Ammon's horn (tissue), 1 donor: Measurements from ENCODE around the gene CD4.

Source experiments
- DNase-seq: peaks from one replicate; pipeline ENCODE4 v3.0.0-alpha.2; 2016; ENCODE audit warnings: low spot score

CD4 gene

DNA sequence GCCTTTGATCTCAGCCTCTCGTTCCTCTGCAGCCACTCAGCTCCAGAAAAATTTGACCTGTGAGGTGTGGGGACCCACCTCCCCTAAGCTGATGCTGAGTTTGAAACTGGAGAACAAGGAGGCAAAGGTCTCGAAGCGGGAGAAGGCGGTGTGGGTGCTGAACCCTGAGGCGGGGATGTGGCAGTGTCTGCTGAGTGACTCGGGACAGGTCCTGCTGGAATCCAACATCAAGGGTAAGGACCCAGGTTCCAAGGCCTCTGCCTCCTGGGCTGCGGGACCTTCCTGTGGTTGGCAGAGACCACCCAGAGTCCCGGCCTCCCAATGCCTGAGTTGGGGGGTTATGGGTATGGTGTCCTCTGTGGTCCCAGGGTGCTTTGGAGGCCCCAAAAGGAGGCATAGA lies 27.8 kb downstream of the CD4 start:
- no peak for DNase-seq

DNA sequence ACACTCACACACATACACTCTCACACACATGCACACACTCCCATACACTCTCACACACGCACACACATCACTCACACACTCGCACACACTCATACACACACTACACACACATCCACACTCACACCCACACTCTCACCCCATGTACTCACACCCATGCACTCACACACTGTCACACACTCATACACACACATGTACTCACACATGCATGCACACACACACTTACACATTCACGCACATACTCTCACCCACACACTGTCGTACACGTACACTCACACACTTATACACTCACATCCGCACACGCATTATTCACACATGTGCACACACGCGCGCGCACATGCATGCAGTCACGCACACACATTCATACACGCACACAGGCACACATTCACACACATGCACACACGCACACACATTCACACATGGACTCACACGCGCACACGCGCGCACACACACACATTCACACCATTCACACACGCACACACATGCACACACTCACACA lies 28.4 kb downstream of the CD4 start:
- no peak for DNase-seq

- no peak for DNase-seq
These were observed 28.9 kb downstream of the CD4 start for GRCh38 chr12:6818222-6818621.

- DNase-seq = no peak
These were observed 29.3 kb downstream of the CD4 start for GRCh38 chr12:6818645-6819044.

DNA sequence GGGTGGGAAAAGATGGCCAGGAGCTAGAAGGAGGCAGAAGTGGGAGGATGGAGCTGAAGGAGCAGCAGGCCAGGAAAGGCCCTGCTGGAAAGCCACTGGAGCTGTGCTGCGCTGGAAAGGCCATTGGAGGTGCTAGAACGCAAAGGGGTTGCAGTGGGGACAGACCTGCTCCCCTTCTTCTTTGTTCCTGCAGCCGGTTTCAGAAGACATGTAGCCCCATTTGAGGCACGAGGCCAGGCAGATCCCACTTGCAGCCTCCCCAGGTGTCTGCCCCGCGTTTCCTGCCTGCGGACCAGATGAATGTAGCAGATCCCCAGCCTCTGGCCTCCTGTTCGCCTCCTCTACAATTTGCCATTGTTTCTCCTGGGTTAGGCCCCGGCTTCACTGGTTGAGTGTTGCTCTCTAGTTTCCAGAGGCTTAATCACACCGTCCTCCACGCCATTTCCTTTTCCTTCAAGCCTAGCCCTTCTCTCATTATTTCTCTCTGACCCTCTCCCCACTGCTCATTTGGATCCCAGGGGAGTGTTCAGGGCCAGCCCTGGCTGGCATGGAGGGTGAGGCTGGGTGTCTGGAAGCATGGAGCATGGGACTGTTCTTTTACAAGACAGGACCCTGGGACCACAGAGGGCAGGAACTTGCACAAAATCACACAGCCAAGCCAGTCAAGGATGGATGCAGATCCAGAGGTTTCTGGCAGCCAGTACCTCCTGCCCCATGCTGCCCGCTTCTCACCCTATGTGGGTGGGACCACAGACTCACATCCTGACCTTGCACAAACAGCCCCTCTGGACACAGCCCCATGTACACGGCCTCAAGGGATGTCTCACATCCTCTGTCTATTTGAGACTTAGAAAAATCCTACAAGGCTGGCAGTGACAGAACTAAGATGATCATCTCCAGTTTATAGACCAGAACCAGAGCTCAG lies 30.0 kb downstream of the CD4 start:
- no peak for DNase-seq

DNA sequence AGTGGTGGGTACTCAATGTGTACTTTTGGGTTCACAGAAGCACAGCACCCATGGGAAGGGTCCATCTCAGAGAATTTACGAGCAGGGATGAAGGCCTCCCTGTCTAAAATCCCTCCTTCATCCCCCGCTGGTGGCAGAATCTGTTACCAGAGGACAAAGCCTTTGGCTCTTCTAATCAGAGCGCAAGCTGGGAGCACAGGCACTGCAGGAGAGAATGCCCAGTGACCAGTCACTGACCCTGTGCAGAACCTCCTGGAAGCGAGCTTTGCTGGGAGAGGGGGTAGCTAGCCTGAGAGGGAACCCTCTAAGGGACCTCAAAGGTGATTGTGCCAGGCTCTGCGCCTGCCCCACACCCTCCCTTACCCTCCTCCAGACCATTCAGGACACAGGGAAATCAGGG lies 30.8 kb downstream of the CD4 start:
- no peak for DNase-seq

GRCh38 chr12:6821591-6822425 lies 32.5 kb downstream of the CD4 start, which contains the start of gene GPR162:
GPR162 (plus strand) TSS chr12:6821821; CDS start chr12:6823899, 2,078 bp downstream.
- peak; percentile 79 for DNase-seq

DNA sequence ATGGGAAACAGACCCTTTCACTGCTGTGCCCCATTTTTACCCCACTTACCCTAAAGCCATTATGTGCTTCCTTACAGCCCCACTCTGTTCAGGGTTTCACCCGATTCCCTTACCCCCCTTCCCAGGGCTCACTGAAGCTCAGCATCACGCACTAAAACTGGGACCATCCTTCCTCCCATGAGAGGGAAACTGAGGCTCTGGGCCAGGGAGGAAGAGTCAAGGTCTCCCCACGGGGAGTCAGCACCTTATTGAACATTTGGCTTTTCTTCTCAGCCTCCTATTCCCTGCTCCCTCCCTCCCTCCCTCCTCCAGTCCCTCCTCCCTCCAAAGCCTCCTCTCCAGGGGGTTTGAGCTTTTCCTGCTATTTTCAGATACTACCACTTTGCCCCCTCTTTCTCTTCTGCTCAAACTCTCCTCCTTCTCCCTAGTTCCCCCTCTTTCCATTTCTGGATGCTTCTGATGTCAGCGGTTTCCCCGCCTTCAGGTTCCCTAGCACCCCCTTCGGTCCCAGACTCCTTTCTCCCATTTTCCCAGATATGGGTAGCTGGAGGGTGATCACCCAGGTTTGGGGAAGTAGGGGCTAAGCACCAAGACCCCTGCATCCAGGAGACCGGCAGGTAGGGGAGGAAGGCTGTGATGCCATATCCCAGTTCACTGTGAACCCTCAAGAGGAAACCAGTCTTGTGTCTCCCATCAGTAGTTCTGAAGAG lies 33.3 kb downstream of the CD4 start:
- no peak for DNase-seq

DNA sequence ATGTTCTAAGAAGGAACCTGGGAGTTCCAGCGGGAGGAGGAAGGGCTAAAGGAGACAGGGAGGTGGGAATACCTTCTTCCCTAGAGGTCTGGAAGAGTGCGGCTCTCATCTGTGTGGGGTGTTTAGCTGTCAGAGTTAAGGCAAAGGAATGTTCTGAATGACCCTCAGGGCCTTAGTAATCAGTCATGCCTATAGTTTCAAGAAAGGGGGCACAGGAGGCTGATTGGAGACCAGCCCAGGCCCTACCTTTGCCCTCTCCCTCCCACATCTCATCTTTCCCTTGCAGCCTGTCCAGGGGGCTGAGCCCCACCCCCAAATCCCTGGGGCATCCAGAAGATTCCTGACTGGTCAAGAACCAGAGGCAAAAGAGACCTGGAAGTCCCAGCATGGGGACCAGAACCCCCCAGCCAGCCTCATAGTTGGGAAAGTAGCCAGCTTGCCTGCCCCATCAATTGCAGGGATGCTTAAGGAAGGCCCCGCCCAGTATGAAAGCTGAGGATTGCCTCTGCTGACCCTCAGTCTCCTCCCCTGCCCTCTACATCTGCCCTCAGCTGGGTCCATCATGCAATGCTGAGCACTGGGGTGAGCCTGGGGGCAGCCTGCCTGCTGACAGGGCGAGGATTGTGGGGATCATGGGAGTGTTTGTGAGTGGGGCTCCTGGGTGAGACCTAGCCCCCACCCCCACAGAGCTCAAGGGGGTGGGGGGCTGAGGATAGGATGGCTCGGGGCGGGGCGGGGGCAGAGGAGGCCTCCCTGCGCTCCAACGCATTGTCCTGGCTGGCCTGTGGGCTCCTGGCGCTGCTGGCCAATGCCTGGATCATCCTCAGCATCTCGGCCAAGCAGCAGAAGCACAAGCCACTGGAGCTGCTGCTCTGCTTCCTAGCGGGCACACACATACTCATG lies 34.1 kb downstream of the CD4 start:
- DNase-seq = peak; percentile 1

- DNase-seq = peak; percentile 25
These were observed 34.9 kb downstream of the CD4 start for GRCh38 chr12:6824085-6824775.

DNA sequence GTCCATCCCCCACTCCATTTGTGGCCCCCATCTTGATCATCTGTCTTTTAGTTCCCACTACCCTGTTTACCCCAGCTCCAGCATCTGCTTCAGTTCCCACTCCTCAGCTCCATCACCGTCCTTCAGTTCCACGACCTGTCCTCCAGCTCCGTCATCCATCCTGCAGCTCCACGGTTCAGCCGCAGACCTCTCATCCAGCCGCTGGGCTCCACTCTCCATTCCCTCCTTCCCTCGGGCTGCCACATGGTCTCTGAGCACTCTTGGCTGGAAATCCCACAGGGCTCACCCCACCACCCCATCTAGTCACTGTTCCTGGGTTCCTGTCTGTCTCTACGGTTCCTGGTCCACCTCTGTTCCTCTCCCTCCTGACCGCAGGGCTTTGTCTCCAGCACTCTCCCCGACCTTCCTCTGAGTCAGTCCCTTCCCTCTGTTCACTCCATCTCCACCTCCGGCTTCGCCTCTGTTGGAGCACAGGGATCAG lies 35.6 kb downstream of the CD4 start:
- no peak for DNase-seq

DNA sequence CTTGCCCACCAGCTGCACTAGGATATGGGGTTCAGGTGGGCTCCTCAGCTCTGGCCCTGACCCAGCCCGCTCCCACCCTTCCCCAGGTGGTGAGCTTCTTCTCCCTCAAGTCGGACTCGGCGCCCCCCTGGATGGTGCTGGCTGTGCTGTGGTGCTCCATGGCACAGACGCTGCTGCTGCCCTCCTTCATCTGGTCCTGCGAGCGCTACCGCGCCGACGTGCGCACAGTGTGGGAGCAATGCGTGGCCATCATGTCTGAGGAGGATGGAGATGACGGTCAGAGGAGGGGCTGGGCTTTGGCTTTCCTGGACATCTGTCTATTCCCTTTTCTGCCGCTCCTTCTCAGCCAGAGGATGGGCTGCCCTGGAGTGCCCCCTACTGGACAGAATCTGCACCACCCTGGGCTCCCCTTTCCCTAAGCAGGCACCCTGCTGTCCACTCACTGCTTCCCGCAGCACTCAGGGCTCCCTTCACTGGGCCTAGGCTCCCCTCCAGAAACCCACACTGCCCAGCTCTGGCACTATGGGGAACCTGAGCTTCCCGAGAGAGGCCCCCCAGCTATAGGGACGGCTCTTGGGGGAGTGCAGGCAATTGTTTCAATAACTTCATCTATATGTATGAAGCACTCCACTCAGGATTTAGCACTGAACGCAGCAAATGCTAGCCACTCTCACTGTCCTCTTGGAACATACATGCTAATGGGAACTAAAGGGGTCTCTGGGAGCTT lies 36.2 kb downstream of the CD4 start:
- DNase-seq = peak; percentile 90

GRCh38 chr12:6826125-6826733 lies 36.9 kb downstream of the CD4 start:
- no peak for DNase-seq

GRCh38 chr12:6826734-6827436 lies 37.6 kb downstream of the CD4 start:
- DNase-seq = no peak

GRCh38 chr12:6827437-6827911 lies 38.1 kb downstream of the CD4 start:
- peak; percentile 90 for DNase-seq

DNA sequence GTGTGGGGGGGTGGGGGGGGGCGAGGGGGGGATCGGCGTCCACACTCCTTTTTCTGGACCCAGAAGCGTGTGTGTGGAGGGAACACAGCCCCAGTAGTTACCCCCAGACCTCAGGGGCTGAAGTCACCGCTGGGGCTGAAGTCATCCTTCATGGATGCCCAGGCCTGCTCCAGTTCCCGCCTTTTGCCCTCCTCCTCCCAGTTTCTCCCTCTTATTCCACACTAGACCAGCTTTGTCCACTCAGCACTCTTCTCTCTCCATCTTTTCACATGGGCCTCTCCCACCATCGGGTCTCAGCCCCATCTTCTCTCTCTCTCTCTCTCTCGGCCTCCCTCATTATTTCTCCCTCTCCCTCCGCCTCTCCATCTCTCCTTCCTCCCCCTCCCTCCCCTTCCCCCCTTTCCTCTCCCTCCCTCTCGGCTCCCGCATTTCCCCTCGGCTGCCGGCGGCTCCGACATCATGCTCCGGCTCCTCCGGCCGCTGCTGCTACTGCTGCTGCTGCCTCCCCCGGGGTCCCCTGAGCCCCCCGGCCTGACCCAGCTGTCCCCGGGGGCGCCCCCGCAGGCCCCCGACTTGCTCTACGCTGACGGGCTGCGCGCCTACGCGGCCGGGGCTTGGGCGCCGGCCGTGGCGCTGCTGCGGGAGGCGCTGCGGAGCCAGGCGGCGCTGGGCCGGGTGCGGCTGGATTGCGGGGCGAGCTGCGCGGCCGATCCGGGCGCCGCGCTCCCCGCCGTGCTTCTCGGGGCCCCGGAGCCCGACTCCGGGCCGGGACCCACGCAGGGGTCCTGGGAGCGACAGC lies 38.9 kb downstream of the CD4 start, which contains the start of gene P3H3:
Gene P3H3, plus strand, starts transcription at position 426 of the 799 bp plus-strand sequence. Its CDS starts 34 bp downstream, at position 460.
- DNase-seq = peak; percentile 51
